HepG2 (cell line): ENCODE data around the gene DAD1. TPM values are rescaled to one million over a fixed set of nuclear protein-coding genes. Genes with fewer than 3 reads are reported as not detected.

Source experiments
- FIP1L1 ChIP-seq: fragments of 200-400 bp; formaldehyde crosslinking; IDR thresholded peaks from 2 replicates; pipeline ENCODE4 v1.6.1; 2018; ENCODE audit warnings: low read depth, mild to moderate bottlenecking, low read length, moderate library complexity, borderline replicate concordance; ENCODE audit not compliant: insufficient read depth
- HMGXB4 ChIP-seq, 2 experiments: sonication (generic) in 1 of 2; formaldehyde crosslinking in 1 of 2; IDR thresholded peaks; 2 replicates each; pipeline versions ENCODE4 v1.4.0 to v1.6.1; 2018 to 2020; ENCODE audit warnings: missing genetic modification reagents in 2 of 2, borderline replicate concordance in 1 of 2, low read depth in 1 of 2, mild to moderate bottlenecking in 1 of 2, missing biosample characterization in 1 of 2
- HNF1A ChIP-seq, 2 experiments: sonication (generic) in 1 of 2; formaldehyde crosslinking in 1 of 2; IDR thresholded peaks; 2 replicates each; pipeline versions ENCODE4 v1.4.0 to v1.6.1; 2016 to 2020; ENCODE audit warnings: borderline replicate concordance in 1 of 2, low read depth in 1 of 2, mild to moderate bottlenecking in 1 of 2, missing genetic modification reagents in 1 of 2
- KAT7 ChIP-seq: IDR thresholded peaks from 2 replicates; pipeline ENCODE4 v1.6.1; 2018; ENCODE audit warnings: borderline replicate concordance, missing compliant biosample characterization
- NFE2 ChIP-seq: sonication (generic); formaldehyde crosslinking; IDR thresholded peaks from 2 replicates; pipeline ENCODE4 v1.4.0; 2020; ENCODE audit warnings: missing genetic modification reagents
- NR2F6 ChIP-seq, 2 experiments: IDR thresholded peaks; 2 replicates each; pipeline ENCODE4 v1.6.1; 2016; ENCODE audit warnings: antibody characterized with exemption in 1 of 2, mild to moderate bottlenecking in 1 of 2
- SAFB2 ChIP-seq: sonication (generic); formaldehyde crosslinking; IDR thresholded peaks from 2 replicates; pipeline ENCODE4 v1.5.1; 2020; ENCODE audit warnings: missing genetic modification reagents, low read depth, mild to moderate bottlenecking, borderline replicate concordance
- TAF15 ChIP-seq: fragments of 200-400 bp; formaldehyde crosslinking; IDR thresholded peaks from one replicate; pipeline ENCODE4 v1.6.1; 2018; ENCODE audit warnings: mild to moderate bottlenecking, low read depth, low read length; ENCODE audit not compliant: poor library complexity, severe bottlenecking
- TEAD2 ChIP-seq: sonication (generic); formaldehyde crosslinking; IDR thresholded peaks from 2 replicates; pipeline ENCODE4 v1.9.0; 2021; ENCODE audit warnings: missing genetic modification reagents
- ZBTB7B ChIP-seq: sonication (generic); formaldehyde crosslinking; IDR thresholded peaks from 2 replicates; pipeline ENCODE4 v1.4.0; 2020; ENCODE audit warnings: missing genetic modification reagents
- ZNF251 ChIP-seq: sonication (generic); formaldehyde crosslinking; IDR thresholded peaks from 2 replicates; pipeline ENCODE4 v1.9.0; 2021; ENCODE audit warnings: mild to moderate bottlenecking, missing genetic modification reagents
- ZNF446 ChIP-seq: sonication (generic); formaldehyde crosslinking; IDR thresholded peaks from 2 replicates; pipeline ENCODE4 v1.5.0; 2020; ENCODE audit warnings: mild to moderate bottlenecking, missing genetic modification reagents
- ZNF704 ChIP-seq: sonication (generic); formaldehyde crosslinking; IDR thresholded peaks from 2 replicates; pipeline ENCODE4 v1.8.1; 2023; ENCODE audit warnings: mild to moderate bottlenecking, inconsistent platforms, moderate library complexity, missing genetic modification reagents, borderline replicate concordance
- ZNF740 ChIP-seq: sonication (generic); formaldehyde crosslinking; IDR thresholded peaks from 2 replicates; pipeline ENCODE4 v1.4.0; 2020; ENCODE audit warnings: missing genetic modification reagents
- ZNF782 ChIP-seq: sonication (generic); formaldehyde crosslinking; IDR thresholded peaks from 2 replicates; pipeline ENCODE4 v1.4.0; 2020; ENCODE audit warnings: missing genetic modification reagents, mild to moderate bottlenecking, borderline replicate concordance
- ZSCAN9 ChIP-seq: IDR thresholded peaks from 2 replicates; pipeline ENCODE4 v1.6.1; 2016; ENCODE audit warnings: borderline replicate concordance
- ZXDC ChIP-seq: sonication (generic); formaldehyde crosslinking; IDR thresholded peaks from 2 replicates; pipeline ENCODE4 v1.5.0; 2020; ENCODE audit warnings: mild to moderate bottlenecking, missing genetic modification reagents
- polyA plus RNA-seq, 8 experiments: library from polyadenylated mRNA; depleted of rRNA in 3 of 8; stranded (reverse) in 7 of 8; unstranded in 1 of 8; fragments of >200 nt; fragmentation: Illumina TruSeq in 4 of 8; extraction: Trizol in 4 of 8; gene quantifications; 2 replicates each; pipeline versions ENCODE4 v1.2.1 to v1.2.3, GENCODE V29; 2011 to 2016; ENCODE audit warnings: low read depth in 4 of 8, missing spikeins in 1 of 8, mixed read lengths in 1 of 8; ENCODE audit not compliant: insufficient read depth in 1 of 8
- total RNA-seq, 5 experiments: library from RNA; depleted of rRNA; stranded (reverse); fragments of >200 nt; fragmentation: Illumina TruSeq; extraction: Trizol; gene quantifications; 2 replicates each; pipeline ENCODE4 v1.2.3, GENCODE V29; 2016; ENCODE audit warnings: low read depth in 1 of 5

Gene DAD1
- total and polyA plus RNA-seq, 2 of the 13 experiments (the other 11 are each of a cell fraction or from before 2014, with no cell fraction given) = 558 to 626 TPM

- TF ChIP-seq ZXDC (CRISPR knock-in tag) = 0 out of 2 replicates have a peak, but pooled peaks have one; percentile 54
- no peak for TF ChIP-seq NFE2
- 0 out of 2 replicates have a peak, but pooled peaks have one; percentile 44 for TF ChIP-seq ZNF446 (CRISPR knock-in tag)
- TF ChIP-seq TAF15 = no peak
- peak; percentile 80; the same call in 1 of the 2 replicates for TF ChIP-seq KAT7 (CRISPR knock-in tag)
- no peak for TF ChIP-seq ZNF251 (CRISPR knock-in tag)
- peak; percentile 82 for TF ChIP-seq ZNF740
- no peak for TF ChIP-seq ZNF782 (CRISPR knock-in tag)
- TF ChIP-seq ZSCAN9 (CRISPR knock-in tag) = 0 out of 2 replicates have a peak, but pooled peaks have one; percentile 74
- TF ChIP-seq HMGXB4 (CRISPR knock-in tag; IDR thresholded peaks at IDR 0.05; ENCODE audit: borderline replicate concordance in 1 of 2, low read depth in 1 of 2) = peak; percentile 98 to 99
- 0 out of 2 replicates have a peak, but pooled peaks have one; percentile 13 for TF ChIP-seq NR2F6 (IDR thresholded peaks at IDR 0.05)
- 0 out of 2 replicates have a peak, but pooled peaks have one; percentile 12 for TF ChIP-seq NR2F6 (CRISPR knock-in tag; IDR thresholded peaks at IDR 0.05)
- no peak for TF ChIP-seq HNF1A (IDR thresholded peaks at IDR 0.05; ENCODE audit: low read depth)
- no peak for TF ChIP-seq HNF1A (CRISPR knock-in tag; IDR thresholded peaks at IDR 0.05; ENCODE audit: borderline replicate concordance)
- 0 out of 2 replicates have a peak, but pooled peaks have one; percentile 40 for TF ChIP-seq ZNF704 (CRISPR knock-in tag)
- peak; percentile 71; the same call in 1 of the 2 replicates for TF ChIP-seq ZBTB7B (CRISPR knock-in tag)
- peak; percentile 90; the same call in 1 of the 2 replicates for TF ChIP-seq TEAD2 (CRISPR knock-in tag)
- TF ChIP-seq FIP1L1 = peak; percentile 95
- no peak; the same call in none of the 2 replicates for TF ChIP-seq SAFB2 (CRISPR knock-in tag)
Measured at GRCh38 chr14:22556990-22557623, 31.9 kb downstream of the DAD1 start (continued).
